GM21825 (cell line): ENCODE results near the gene HOXD11.

Source experiments
- ATAC-seq: cut with Tn5 transposase; IDR thresholded peaks from one replicate; pipeline ENCODE4 v1.9.1; 2021; ENCODE audit warnings: mild to moderate bottlenecking, moderate library complexity; ENCODE audit not compliant: unreplicated experiment

Gene HOXD11

GRCh38 chr2:176093145-176093897, 13.8 kb upstream of the HOXD11 start:
- ATAC-seq: no peak

DNA sequence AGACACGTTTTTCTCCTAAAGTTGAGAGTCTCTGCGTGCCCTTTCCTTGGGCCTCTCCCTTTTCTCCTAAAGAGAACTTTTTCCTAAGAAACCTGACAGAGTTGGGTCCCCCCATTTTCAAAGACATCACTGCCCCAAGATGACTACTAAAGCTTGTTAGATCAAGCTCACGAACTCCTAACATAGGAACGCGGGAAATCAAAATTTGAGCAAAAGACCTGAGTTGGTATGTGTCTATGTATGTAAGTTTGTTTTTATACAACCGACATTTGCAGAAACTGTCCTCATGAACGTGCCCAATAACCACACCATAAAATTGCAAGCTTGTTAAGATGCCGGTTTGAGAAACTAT, 13.2 kb upstream of the HOXD11 start:
- ATAC-seq: no peak

DNA sequence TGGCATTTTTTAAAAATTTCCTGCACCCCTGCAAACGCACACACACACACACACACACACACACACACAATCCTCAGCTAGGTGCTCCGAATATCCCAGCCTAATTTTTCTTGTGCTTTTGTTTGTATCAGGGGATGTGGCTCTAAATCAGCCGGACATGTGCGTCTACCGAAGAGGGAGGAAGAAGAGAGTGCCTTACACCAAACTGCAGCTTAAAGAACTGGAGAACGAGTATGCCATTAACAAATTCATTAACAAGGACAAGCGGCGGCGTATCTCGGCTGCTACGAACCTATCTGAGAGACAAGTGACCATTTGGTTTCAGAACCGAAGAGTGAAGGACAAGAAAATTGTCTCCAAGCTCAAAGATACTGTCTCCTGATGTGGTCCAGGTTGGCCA, 12.7 kb upstream of the HOXD11 start:
- no peak for ATAC-seq

DNA sequence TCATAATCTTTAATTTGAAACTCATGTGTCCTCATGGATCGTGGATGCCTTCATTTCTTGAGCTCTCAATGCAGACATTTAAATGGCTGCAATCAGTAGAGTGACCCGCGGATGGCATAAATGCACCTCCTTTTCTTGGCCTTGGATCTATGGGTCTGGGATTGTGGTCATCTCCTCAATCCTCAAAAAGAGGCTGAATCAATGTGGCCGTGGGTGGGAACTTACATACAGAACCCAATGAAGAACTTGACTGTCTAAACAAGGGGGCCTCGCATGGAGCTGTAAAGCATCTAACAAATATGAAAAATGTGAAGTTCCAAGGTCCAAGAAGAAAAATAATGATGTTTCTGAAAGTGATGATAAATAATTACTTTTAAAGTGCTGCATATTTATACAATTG, 11.7 kb upstream of the HOXD11 start:
- no peak for ATAC-seq

- no peak for ATAC-seq
Measured at GRCh38 chr2:176096243-176096985, 10.7 kb upstream of the HOXD11 start.

GRCh38 chr2:176096986-176097819, 9.9 kb upstream of the HOXD11 start:
- ATAC-seq: peak; percentile 84

DNA sequence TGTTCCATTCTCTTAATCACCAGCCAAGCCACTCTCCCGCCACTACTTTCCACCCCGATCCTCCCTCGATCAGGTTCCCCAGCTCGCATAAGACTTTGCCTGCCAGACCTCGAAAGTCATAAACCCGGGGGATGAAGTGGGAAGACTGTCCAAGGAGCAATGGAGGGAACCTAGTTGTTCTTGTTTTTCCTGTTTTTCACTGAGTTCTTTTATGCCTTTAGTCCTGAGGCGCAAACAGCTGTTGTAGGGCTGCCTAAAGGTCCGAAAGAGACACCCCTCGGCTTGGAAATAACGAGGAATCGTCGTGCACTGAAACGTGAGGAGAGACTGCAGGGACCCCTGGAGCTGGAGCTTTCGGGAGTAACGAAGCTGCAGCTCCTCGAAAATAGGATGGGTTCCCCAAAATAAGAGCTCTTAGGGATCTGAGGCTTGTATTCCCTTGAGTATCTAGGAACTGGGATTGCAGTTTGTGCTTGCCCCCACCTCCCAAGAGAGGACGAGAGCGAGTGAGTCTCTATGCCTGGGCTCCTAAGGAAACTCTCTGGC, 9.2 kb upstream of the HOXD11 start:
- no peak for ATAC-seq

GRCh38 chr2:176098366-176099158, 8.5 kb upstream of the HOXD11 start:
- ATAC-seq: no peak

DNA sequence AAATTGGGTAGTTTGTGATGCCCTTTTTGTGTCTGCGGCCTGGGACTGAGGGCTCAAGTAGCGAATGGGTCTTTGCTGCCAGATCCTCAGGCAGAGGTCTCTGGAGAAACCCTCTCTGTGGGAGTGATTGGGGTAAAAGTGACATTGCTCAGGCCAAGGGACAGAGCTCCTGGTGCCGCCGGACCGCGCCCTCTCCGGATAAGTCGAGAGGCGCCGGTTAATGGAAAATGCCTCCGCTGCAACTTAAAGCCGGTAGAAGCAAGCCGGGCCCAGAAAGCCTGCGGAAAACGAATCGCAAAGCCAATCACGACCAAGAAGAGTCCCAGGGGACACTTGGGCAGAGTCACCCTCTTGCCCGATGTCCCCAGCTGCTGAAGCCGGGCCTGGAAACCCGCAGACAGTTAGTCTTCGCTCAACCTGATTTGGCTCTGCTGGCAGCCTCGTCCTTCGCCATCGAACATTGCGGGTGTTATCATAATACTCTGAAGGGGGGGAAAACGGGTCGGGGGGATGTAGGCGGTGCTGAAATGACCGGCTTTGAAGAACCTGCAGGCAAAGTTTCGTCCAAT, 7.8 kb upstream of the HOXD11 start:
- no peak for ATAC-seq

DNA sequence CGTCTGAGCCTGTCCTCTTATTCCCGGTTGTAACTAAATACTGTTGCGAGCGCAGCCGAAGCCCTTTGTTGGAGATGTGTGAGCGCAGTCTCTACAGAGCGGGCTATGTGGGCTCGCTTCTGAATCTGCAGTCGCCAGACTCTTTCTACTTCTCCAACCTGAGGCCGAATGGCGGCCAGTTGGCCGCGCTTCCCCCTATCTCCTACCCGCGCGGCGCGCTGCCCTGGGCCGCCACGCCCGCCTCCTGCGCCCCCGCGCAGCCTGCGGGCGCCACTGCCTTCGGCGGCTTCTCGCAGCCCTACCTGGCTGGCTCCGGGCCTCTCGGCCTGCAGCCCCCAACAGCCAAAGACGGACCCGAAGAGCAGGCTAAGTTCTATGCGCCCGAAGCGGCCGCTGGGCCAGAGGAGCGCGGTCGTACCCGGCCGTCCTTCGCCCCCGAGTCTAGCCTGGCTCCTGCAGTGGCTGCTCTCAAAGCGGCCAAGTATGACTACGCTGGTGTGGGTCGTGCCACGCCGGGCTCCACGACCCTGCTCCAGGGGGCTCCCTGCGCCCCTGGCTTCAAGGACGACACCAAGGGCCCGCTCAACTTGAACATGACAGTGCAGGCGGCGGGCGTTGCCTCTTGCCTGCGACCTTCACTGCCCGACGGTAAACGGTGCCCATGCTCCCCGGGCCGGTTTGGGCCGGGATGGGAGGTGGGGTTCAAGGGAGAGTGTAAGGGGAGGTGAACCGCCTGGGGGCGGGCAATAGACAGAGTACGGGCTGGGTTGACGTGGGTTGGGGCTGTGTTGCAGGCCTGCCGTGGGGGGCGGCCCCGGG, 7.1 kb upstream of the HOXD11 start, which contains the start of gene HOXD12:
TSS of gene HOXD12 (plus strand) at position 68 of the 819 bp plus-strand sequence. CDS start at position 75, 7 bp downstream.
- ATAC-seq: no peak

GRCh38 chr2:176100547-176101140, 6.4 kb upstream of the HOXD11 start:
- ATAC-seq: no peak

DNA sequence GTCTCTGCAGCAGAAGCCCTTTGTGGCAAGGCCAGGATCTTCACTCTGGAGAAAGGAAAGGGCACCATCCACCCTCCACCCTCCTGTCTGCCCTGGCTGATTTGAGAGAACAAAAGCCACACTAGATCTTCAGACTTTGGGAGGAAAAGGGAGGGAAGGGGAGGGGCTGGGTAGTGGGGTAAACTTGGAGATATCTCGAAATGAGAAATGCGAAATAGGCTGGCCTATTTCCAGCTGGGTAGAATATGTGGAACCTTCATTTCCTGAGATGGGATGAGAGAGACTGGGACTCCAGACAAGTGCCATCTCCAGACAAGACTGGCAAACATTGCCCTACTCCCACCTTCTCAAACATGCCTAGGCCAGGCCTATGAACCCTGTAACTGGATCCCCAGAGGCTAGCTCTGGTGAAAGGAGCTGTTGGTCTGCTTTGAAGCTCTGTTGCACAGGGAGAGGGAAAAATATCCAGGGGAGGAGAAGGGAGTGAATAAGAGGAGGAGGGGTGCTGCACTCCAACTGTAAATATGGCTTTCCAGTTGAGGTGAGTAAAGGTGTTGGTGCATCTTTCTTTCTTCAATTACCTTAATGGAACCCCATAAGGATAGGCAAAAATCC, 5.8 kb upstream of the HOXD11 start:
- no peak for ATAC-seq

DNA sequence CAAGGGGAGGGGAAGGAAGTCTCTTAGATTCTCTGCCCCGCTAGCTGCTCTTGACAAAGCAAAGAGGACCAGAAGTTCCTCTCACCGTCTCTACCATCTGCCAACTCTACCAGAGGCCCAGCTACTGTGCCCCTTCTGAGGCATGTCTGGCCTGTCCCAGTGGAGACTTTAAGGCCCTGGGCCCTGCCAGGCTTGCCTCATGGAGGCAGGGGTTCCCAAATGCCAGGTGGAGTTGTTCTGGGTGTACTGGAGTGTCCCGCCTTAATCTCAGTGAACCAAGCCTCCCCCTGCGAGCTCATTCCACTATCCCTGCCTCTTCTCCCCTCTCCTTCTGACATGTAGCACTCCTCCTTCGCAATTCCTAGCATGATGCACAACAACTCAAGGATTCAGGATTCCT, 5.2 kb upstream of the HOXD11 start:
- ATAC-seq: no peak

DNA sequence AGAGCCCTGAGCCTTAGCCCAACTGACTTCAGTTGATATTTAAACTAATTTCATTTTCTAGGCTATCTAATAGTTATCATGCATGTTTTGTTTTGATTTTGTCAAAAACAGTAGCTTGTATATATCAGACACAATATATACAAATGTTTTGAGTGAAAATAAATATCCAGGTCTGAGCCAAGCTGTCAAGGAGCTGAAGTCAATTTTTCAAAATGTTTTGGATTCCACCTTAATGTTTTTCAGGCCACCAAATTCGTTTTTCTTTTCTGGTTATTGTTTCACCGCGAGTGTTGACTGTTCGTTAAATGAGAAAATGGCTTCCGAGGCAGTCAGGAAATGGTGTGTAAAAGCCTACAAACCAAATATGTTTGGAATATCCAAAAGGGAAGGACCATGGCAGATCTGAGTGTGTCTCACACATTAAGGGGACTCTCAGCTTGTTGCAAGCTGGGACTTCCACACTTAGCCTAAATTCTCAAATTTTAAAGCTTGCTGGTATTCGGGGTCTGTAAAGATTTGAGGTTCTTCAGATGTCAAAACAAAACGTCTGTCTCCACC, 4.7 kb upstream of the HOXD11 start:
- ATAC-seq: no peak

- ATAC-seq: no peak
Measured at GRCh38 chr2:176103194-176103593, 3.9 kb upstream of the HOXD11 start.

GRCh38 chr2:176103742-176104315, 3.3 kb upstream of the HOXD11 start:
- ATAC-seq: no peak

- no peak for ATAC-seq
Measured at GRCh38 chr2:176104316-176105077, 2.6 kb upstream of the HOXD11 start.
